Measurements from ENCODE around the gene SSR4. TPM values are rescaled to one million over a fixed set of nuclear protein-coding genes. Genes with fewer than 3 reads are reported as not detected.

The SSR4 gene
- total RNA-seq, 1 experiment from 2014 or later: 179 TPM

DNA sequence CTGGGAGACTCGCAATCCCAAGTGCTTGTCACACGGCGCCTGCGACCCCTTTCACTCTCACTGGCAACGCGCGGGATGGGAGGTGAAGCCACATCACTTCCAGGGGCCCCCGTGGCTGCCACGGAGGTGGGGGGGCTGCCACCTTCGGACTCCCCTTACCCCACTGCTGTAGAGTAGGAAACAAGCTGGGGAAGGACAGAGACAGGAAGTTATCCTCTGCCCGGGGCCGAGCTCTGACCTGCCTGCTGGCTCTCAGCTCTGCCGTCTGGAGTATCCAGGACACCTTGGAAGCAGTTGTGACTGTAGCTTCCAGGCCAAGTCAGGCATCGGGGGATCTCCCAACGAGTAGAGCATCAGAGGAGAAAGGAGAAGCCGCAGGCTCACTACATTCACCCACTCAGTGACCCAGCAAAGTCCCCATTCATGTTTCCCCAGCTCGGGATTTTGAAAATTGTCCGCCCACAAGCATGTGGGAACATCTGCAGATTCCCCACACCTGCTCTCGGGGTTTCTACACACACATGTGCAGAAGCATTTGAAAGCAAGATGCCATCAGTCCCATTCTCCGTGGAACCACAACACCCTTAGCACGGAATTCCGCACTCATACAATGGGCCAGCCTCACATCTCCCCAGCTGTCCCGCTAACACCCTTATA lies 25.0 kb downstream of the SSR4 start:
- Histone ChIP-seq H3K18ac (ENCODE audit: insufficient read length, low read depth, low read length) (peak overlapping the region; percentile 44), H3T11ph (ENCODE audit: low read length) (no peak overlapping the region), H3K4me2 (ENCODE audit: insufficient read depth, insufficient read length, low read length) (peak overlapping the region; percentile 37), H3K23me2 (ENCODE audit: insufficient read length, low read depth, low read length, poor library complexity, severe bottlenecking) (no peaks in the 10 kb centered on the region), H3K4me1 (ENCODE audit: insufficient read depth, low read length) (no peaks in the 10 kb centered on the region; the same call in 1 of the 2 replicates), H2BK15ac (ENCODE audit: low read depth, low read length) (no peak overlapping the region), H4K8ac (replicated peaks; ENCODE audit: insufficient read length, low read depth, low read length) (no peak overlapping the region), H2AFZ (ENCODE audit: low read length) (no peak overlapping the region), H2BK5ac (ENCODE audit: insufficient read length, low read length) (no peak overlapping the region), H2BK12ac (ENCODE audit: insufficient read length, low read depth, low read length) (no peak overlapping the region), H3K9me3 (ENCODE audit: control insufficient read depth, low read depth, low read length) (peaks cover 11% of the 10 kb centered on the region), H2BK120ac (ENCODE audit: low read depth, low read length, poor library complexity, severe bottlenecking) (no peak overlapping the region), H4K91ac (ENCODE audit: insufficient read length, low read depth, low read length) (no peak overlapping the region), H3K27me3 (ENCODE audit: insufficient read depth, low read length) (no peaks in the 10 kb centered on the region), H4K20me1 (ENCODE audit: control insufficient read depth, insufficient read depth, insufficient read length) (no peaks in the 10 kb centered on the region), H3K14ac (ENCODE audit: insufficient read depth, low read length) (peak overlapping the region; percentile 45), H4K5ac (ENCODE audit: insufficient read length, low read depth, low read length) (no peak overlapping the region), H3K27ac (ENCODE audit: insufficient read length, low read depth, low read length) (no peak overlapping the region), H3K23ac (ENCODE audit: insufficient read length, low read depth, low read length) (no peak overlapping the region), H3K4ac (ENCODE audit: low read depth, low read length) (no peak overlapping the region), H3K56ac (ENCODE audit: insufficient read length, low read depth, low read length) (no peak overlapping the region), H2BK20ac (ENCODE audit: low read depth, low read length, poor library complexity, severe bottlenecking) (no peak overlapping the region), H2AK5ac (ENCODE audit: insufficient read length, low read length) (no peak overlapping the region), H3K79me2 (ENCODE audit: insufficient read depth, low read length) (peaks cover 42% of the 10 kb centered on the region; the same call in 1 of the 2 replicates), H3K79me1 (ENCODE audit: insufficient read depth, low read depth, low read length, poor library complexity, severe bottlenecking) (no peaks in the 10 kb centered on the region), H3K9ac (ENCODE audit: extremely low read depth, insufficient read length, low read length) (no peak overlapping the region)
- WGBS (ENCODE audit: extremely low coverage, insufficient read length, low lambda C conversion rate): no CpG with 5 or more reads among the region's 23 CpGs
- Mint-ChIP-seq H3K36me3 (ENCODE audit: insufficient read depth in 1 of 3, low read depth in 3 of 3) (peaks cover 4 to 29% (median 24%) of the 10 kb centered on the region in 3 experiments; a peak in 6 of 7 replicates), H3K27ac (peak overlapping the region; percentile 47 to 84 (median 68); a peak in 3 of 7 replicates), H3K4me3 (peak overlapping the region; percentile 41 to 71), H3K4me1 (peaks cover 27 to 36% of the 10 kb centered on the region in 2 experiments), H3K27me3 (ENCODE audit: low read depth) (no peaks in the 10 kb centered on the region), H3K9me3 (peaks cover 70 to 71% of the 10 kb centered on the region in 2 experiments)
- no peak for TF ChIP-seq CTCF (conservative IDR thresholded peaks at IDR 0.05)
- no peak for DNase-seq

Measured in H9 (cell line).